Activated gamma-delta T cell treated with Interleukin-2 at 50 U/mL for 16 hours (primary cell): Measurements from ENCODE around the gene ESR1.
"Not testable (repeated sequence)": the region's sequence is repeated elsewhere in the genome, so short reads cannot be mapped to it uniquely, and the experiment has no call there.

Experiments
- DNase-seq: peaks from one replicate; pipeline ENCODE4 v3.0.0-alpha.2; 2020

ESR1 gene

DNA sequence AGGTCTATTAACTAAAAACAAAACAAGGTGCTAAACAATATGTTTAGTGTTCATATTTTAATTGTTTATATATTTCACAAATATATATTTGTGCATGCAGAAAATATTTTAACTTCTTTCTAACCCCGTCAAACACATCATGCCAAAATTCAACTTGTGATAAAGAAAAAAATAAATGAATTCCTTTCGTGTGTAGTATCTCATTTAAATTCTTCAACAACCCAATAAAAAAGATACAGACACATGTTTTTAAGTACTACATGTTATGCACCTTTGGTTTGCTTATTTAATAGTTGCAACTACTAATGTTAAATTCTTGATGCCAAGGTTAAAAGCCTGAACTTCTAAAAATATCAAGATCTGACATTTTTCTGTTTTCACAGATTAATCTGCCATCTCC, 252.4 kb downstream of the ESR1 start:
- DNase-seq: no peak

GRCh38 chr6:152062476-152062875, 255.0 kb downstream of the ESR1 start:
- no peak for DNase-seq

- DNase-seq: no peak
Measured at GRCh38 chr6:152063170-152063921, 255.9 kb downstream of the ESR1 start.

DNA sequence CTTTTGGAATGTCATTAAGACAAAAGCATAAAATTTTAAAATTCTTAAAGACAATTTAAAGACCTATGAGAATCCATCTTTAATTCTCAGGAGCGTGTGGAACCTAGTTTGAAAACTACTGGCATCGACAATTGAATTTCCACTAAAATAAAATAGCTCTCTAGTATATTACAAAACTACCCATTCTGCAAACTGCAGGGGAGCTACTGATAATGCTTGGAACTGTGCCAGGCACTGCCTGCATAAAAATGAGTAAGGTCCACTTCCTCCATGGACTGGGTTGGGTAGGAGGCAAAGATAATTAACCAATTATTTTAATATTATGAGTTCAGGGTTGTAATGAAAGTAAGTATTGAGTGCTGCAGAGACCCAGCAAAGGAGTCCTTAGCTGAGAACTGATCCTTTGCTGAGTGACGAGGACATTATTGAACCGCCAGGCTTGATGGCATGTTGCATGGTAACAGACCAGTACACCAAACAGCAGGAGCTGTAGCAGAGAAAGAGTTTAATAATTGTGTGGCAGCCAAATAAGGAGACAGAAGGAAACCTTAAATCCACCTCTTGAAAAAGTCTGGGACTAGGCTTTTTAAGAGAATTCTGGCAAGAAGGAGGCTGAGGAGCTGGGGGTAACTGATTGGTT, 261.3 kb downstream of the ESR1 start:
- no peak for DNase-seq

DNA sequence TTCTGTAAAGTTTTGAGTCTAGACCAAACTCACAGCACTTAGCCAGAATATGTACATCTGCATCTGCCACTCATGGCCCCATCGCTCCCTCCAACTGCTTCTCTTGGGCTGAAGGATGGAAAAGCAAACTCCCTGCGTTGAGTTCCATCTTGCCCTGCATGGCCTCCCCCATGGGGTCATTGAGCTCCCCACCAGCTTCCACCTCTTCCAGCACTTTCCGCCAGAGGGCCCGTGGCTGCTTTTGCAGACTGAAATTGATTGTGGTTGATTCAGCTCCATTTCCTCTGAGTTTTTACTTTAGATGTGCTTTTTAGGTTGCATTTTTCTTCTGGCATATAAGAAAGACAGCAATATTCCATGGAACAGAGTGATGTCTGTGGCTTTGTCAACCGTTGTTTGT, 263.1 kb downstream of the ESR1 start:
- no peak for DNase-seq

GRCh38 chr6:152071318-152071717, 263.8 kb downstream of the ESR1 start:
- DNase-seq: no peak

DNA sequence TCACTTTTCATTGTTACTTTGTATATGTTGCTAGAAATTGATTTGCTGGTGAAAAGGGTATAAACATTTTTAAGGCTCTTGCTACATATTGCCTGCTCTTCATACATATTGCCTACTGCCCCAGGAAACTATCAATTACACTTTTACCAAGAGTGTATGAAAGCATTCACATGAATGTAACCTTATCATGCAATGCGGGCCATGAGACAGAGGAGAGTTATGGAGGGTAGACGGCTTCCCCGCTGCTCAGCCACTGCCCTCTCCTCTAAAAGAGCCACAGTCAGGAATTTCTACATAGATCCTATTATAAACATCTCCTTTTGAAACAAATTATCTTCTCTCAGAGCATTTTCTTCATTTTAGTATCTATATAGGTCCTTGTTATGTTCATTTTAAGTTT, 264.4 kb downstream of the ESR1 start:
- DNase-seq: no peak

GRCh38 chr6:152076242-152076641, 268.8 kb downstream of the ESR1 start:
- DNase-seq: not testable (repeated sequence)

GRCh38 chr6:152078001-152078400, 270.5 kb downstream of the ESR1 start:
- no peak for DNase-seq

DNA sequence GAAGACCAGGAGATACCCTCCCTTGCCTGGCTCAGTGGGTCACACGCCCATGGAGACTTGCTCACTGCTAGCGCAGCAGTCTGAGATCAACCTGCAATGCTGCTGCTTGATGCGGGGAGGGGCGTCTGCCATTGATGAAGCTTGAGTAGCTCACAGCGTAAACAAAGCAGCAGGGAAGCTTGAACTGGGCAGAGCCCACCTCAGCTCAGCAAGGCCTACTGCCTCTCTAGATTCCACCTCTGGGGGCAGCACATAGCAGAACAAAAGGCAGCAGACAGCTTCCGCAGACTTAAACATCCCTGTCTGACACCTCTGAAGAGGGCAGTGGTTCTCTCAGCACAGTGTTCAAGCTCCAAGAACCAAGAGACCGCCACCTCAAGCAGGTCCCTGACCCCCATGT, 271.3 kb downstream of the ESR1 start:
- DNase-seq: no peak

GRCh38 chr6:152085451-152085921, 278.0 kb downstream of the ESR1 start:
- no peak for DNase-seq

GRCh38 chr6:152086223-152086873, 278.9 kb downstream of the ESR1 start:
- no peak for DNase-seq

GRCh38 chr6:152087096-152087495, 279.6 kb downstream of the ESR1 start:
- DNase-seq: no peak

- DNase-seq: no peak
Measured at GRCh38 chr6:152087701-152088100, 280.2 kb downstream of the ESR1 start.

- DNase-seq: no peak
Measured at GRCh38 chr6:152089992-152090391, 282.5 kb downstream of the ESR1 start.

- no peak for DNase-seq
Measured at GRCh38 chr6:152091201-152091600, 283.7 kb downstream of the ESR1 start.

GRCh38 chr6:152091851-152092341, 284.4 kb downstream of the ESR1 start:
- no peak for DNase-seq

GRCh38 chr6:152093711-152094110, 286.2 kb downstream of the ESR1 start:
- no peak for DNase-seq

GRCh38 chr6:152094276-152094675, 286.8 kb downstream of the ESR1 start:
- no peak for DNase-seq

- no peak for DNase-seq
Measured at GRCh38 chr6:152094992-152095592, 287.6 kb downstream of the ESR1 start.

GRCh38 chr6:152096863-152097496, 289.5 kb downstream of the ESR1 start:
- no peak for DNase-seq

DNA sequence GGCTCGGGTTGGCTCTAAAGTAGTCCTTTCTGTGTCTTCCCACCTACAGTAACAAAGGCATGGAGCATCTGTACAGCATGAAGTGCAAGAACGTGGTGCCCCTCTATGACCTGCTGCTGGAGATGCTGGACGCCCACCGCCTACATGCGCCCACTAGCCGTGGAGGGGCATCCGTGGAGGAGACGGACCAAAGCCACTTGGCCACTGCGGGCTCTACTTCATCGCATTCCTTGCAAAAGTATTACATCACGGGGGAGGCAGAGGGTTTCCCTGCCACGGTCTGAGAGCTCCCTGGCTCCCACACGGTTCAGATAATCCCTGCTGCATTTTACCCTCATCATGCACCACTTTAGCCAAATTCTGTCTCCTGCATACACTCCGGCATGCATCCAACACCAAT, 291.2 kb downstream of the ESR1 start:
- DNase-seq: no peak
